GM19397 (cell line): ENCODE measurements around the gene AQP6.
"Not testable (repeated sequence)": the region's sequence is repeated elsewhere in the genome, so short reads cannot be mapped to it uniquely, and the experiment has no call there.

ENCODE experiments used
- ATAC-seq: cut with Tn5 transposase; IDR thresholded peaks from one replicate; pipeline ENCODE4 v1.9.1; 2021; ENCODE audit warnings: mild to moderate bottlenecking, moderate library complexity; ENCODE audit not compliant: unreplicated experiment

AQP6 gene

DNA sequence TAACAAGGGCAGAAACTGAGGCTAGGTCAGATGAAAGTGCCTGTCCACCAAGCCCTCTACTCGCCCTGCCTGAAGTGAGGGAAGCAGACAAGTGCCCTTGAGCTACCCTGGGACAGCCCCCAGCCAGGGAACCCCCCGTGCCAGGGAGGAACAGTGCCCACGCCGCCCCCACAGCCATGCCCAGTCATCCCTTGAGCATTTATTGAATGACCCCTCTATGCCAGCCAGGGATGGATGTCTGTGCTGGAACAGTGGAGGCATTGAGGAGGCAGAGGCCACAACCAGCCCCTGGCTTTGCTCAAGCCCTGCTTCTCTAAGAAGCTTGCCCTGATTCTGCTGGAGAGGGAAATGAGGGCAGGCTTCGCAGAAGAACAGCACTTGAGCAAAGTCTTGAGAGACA lies 3.7 kb upstream of the AQP6 start:
- ATAC-seq, result no peak

DNA sequence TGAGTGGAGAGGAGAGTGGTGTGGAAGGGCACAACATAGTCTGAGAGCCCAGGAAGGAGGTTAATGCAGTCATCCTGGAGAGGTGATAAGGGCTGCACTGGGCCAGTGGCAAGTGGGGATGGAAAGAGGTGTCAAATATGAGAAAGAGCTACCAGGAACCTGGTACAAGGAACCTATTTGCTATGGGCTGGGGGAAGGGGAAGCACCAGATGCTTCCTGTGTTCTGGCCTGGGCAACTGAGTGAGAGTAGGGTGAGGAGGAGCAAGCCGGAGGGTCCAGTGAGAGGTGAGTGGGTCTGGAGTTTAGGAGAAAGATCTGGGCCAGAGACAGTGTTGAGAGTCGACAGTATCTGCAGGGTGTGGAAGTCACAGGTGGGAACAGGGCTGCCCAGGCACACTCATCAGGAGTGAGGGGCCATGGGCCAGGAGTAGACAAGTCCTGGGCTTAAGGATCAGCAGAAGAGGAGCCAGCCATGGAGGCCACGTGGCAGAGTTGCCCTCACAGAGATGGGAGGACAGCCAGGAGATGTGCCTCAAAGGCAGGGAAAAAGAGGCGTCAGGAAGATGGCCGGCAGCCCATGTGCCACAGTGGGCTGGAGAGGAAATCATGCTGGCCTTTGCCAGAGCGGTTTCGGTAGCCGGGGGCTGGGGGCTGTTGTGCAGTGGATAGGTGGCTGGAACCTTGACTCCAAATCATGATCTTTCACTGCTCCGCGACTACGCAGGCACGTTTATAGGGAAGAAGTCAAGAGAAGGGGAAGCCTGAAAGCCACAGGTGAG lies 2.9 kb upstream of the AQP6 start:
- no peak for ATAC-seq

- no peak for ATAC-seq
Observed at GRCh38 chr12:49970658-49971057, 2.1 kb upstream of the AQP6 start.

DNA sequence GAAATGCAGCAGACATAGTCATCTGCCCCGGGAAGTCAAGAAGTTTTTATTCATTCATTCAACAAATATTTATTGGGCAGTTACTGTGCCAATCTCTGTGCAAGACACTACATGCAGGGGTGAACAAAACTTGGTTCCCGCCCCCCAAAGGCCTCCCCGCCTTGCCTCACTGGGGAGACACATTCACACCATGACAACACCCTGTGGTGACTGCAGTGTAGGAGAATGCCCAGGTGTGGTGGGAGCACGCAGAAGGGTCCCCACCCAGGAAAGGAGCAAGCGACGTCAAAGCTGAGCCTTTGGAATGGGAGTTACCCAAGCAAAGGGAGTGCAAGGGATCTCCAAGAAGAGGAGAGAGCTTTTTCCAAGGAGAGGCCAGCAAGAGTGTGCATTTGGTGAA lies 1.6 kb upstream of the AQP6 start:
- ATAC-seq, result no peak

GRCh38 chr12:49972129-49972528 lies 618 bp upstream of the AQP6 start:
- ATAC-seq, result no peak

DNA sequence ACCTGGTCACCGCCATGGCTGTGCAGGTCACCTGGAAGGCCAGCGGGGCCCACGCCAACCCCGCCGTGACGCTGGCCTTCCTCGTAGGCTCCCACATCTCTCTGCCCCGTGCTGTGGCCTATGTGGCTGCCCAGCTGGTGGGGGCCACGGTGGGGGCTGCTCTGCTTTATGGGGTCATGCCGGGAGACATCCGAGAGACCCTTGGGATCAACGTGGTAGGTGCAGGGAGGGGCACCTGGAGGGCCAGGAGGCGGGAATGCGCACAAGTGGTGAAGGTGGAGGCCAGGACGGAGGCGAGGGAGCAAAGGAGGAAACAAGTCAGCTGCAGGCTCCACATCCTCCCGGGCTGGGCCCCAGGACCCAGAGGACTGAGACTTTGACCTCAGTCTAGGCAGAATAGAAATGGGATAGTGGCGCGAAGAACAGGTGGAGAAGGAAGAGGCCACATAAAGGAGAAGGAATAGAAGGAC lies 649 bp downstream of the AQP6 start:
- ATAC-seq, result no peak

DNA sequence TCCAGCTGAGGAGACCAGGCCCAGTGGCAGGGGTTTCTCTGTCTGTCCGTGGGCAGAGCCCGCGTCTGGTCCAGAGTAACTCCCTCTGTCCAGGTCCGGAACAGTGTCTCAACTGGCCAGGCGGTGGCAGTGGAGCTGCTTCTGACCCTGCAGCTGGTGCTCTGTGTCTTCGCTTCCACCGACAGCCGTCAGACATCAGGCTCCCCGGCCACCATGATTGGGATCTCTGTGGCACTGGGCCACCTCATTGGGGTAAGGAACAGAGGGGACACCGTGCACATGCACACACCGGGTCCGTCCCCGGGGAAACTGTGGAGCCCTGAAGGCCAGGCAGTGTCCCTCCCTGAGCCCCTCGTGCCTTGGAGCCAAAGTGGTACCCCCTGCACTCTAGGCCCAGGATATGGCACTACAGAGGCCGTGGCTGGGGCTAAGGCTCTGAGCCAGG lies 1.5 kb downstream of the AQP6 start:
- no peak for ATAC-seq

DNA sequence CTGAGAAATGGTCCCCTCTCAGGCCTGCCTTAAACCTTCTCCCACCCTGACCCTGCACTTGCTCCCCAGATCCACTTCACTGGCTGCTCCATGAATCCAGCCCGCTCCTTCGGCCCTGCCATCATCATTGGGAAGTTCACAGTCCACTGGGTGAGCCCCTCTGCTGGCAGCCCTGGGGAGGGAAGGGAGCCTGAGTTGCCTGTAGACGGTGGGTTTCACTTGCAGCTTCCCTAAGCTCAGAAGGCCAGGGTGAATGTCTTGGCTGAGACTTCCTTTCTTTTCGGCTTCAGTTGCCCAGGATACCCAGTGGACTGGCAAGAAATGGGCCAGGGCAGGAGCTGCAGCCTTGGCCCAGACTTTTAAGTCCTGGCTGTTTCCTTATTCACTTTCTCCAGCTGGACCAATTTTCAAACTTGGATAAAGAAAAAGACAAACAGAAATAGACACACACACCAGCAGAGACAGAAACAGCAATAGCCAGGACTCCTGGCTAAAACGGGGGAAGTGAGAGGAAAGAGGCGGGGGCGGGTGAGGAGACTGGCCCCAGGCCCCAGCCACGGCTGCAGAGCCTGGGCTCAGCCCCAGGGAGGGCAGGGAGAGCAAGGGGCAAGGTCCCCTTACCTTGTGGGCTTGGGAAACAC lies 2.0 kb downstream of the AQP6 start:
- ATAC-seq, result no peak

GRCh38 chr12:49975318-49975761 lies 2.6 kb downstream of the AQP6 start:
- no peak for ATAC-seq

- no peak for ATAC-seq
Observed at GRCh38 chr12:49976557-49976956, 3.8 kb downstream of the AQP6 start.

DNA sequence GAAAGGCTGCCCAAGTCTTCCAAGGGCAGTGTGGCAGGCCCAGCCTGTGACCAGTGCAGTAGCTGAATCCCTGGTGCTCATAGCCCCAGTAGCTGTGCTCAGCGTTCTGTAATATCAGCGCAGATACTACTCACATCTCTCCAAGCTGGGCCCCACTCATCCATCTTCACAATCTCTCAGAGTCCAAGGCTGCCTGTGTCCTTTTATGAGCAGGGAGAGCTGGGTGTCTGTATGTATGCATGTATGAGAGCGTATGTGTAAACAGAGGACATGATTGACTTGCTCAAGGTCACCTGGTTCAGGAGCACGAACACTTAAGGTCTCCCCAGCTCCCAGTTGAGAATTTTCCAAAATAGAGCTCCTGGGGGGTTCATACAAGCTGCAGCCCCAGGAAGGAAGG lies 5.4 kb downstream of the AQP6 start:
- no peak for ATAC-seq

DNA sequence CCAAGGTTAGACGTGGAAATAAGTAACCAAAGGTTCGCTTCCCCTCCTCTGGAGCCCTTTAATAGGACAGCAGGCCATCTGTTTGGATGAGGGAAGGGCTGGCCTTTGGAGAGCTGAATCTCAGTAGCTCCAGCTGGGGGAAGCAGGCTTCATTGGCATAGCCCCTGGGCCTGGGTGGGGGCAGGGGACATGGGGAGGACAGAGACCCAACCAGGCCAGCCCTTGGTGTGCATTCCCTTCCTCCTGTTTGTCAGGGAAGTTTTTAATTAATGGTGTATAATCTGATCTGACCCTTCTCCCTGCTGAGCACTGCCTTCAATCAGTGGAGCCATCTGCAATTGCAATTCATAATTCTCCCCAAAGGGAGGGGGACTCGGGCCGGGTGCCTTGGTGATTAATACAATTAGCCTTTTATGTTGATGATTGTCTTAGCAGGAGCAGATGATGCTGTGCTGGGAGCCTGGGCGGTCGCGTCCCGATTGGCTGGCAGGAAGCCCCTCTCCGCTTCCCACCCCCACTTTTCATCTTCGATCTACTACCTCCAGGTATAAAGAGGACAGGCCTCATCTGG lies 6.4 kb downstream of the AQP6 start:
- ATAC-seq, result no peak

DNA sequence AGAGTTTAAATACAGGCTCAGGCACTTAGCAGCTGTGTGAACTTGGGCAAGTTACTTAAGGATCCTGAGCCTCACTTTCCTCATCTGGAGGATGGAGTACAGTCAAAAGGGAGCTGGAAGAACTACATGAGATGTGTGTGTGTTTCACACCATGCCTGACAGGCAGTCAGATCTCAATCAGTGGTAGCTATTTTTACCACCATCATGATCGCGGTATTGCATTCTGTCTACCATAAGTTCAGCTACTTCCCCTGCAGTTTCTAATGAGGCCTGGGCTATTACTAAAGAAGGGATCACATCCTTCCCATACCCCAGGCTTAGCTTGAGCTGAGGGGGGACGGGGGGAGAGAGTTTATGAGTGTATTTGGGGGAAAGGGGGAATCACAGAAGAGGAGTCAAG lies 7.0 kb downstream of the AQP6 start:
- no peak for ATAC-seq

GRCh38 chr12:49980501-49981349 lies 8.0 kb downstream of the AQP6 start:
- ATAC-seq, result no peak

DNA sequence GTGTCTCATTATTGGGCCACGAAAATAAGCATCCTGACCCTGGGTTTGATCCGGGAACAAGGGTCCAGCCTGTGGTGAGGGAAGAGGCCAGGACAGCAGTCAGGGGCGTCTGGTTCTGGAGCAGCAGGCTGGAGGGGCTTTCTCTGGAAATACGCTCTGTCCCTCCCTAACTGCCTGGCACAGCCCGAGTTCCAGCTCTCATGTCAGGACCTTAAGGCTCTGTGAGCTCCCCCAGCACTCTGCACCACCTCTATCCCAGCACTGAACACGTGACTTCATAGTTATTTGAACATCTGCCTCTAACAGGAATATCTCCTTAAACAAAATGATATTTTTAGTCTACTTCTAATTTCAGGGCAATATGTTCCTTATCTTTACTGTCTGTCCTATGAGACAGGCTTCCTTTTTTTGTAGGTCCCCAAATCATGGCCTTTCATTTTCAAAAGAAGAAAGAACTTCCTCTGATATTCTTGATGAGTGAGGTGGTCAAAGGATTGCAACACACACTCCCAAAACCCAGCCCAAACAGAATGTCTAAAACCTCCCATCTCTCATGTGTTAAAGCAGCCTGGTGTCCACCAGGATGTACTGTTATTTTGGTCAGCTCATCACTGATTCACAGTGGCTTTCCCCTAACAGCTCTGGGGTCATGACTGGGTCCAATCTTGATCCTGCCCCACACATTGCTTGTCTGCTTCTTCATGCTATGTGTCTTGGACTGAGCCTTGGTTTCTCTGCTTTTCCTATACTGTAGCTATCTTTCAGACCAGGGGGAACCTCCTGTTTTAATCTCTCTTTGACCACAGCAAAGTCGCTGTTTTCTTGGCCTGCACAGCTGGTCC lies 9.7 kb downstream of the AQP6 start:
- no peak for ATAC-seq

DNA sequence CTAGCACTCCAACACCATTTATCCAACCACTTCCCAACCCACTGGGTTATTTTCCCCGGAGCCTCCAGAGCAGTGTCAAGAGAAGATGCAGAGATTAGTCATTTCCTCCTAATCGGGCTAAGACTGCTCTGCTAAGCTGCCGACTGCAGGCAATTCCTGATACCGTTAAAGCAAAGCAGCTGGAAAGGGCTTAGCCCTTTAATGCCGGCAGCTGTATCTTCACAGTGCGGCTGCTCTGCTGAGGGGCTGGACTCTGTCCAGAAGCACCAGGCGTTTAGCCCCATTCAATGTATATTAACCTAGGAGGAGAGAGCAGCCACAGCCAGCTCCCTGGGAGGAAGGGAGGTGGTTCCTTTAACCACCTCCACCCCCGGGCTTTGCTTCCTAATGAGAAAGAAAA lies 11.1 kb downstream of the AQP6 start:
- ATAC-seq, result no peak

DNA sequence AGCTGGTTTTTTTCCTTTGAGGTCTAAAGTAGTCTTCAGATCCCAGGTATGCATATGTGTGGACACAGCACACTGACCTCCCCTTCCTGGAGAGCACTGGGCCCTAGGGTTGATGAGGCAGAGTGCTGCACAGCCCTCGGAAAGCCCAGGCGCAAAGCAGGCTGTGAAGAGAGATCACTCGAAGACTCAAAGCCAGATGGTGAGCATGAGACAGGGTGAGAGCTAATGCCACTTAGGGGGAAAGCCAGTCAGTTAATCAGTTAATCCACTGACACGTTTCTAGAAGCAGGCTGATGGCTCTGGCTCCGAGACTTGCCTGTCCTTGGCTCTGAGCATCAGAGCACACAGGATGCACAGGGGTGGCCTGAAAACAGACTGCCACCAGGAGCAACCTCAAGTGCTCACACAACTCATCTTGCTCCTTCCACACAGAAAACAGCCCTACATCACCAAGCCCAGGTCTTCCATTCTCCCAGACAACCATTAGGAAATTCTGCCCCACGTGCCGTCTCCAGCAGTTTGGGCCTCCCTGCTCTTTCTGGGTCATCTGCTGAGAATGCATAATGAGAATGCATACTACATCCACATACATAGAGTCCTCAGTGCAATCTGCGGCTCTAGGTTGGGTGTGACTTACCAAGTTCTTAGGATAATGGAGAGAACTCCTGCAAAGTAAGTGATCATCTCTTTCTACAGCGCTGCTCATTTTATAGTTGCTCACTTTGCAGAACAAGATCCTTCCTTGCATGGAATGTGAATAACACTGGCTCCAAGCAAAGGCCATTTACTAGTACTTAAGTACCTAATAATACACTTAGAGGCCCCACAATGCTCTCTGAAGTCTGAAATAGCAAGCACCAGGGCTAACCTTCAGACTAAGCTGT lies 12.0 kb downstream of the AQP6 start:
- ATAC-seq, result no peak

- no peak for ATAC-seq
Observed at GRCh38 chr12:49985981-49986380, 13.2 kb downstream of the AQP6 start.

DNA sequence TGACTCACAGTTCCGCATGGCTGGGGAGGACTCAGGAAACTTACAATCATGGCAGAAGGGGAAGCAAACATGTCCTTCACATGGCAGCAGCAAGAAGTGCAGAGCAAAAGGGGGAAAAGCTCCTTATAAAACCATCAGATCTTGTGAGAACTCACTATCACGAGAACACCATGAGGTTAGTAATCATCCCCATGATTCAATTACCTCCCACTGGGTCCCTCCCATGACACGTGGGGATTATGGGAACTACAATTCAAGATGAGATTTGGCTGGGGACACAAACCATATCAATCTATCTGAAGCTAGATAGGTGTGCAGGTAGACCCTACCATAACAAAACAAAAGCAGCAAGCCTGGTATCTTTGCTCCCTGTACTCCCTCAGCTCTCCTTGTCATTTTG lies 13.7 kb downstream of the AQP6 start:
- not testable (repeated sequence) for ATAC-seq
